GM18909 (cell line): ENCODE results near the gene GPR143.
"Not testable (repeated sequence)": the region's sequence is repeated elsewhere in the genome, so short reads cannot be mapped to it uniquely, and the experiment has no call there.

ENCODE experiments used
- ATAC-seq: cut with Tn5 transposase; IDR thresholded peaks from one replicate; pipeline ENCODE4 v1.9.1; 2021; ENCODE audit warnings: mild to moderate bottlenecking; ENCODE audit not compliant: unreplicated experiment, poor library complexity

GPR143 gene

DNA sequence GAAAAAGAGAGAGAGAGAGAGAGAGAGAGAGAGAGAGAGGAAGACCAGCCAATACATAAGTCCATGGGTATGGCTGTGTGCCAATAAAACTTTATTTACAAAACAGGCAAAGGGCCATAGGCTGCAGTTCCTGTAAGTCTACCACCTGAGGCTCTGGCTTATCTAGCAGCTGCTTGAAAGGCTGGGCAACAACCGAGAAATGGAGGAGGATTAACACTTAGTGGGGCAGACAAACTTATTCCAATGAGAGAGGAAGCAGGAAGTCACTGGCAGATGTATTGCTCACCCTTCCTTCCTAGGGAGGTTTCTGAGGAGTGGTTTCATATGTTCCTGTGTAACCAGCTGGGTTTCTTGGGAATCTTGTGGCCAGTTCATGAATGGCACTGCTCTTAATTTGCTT lies 4.7 kb upstream of the GPR143 start:
- no peak for ATAC-seq

- not testable (repeated sequence) for ATAC-seq
These were observed 2.7 kb upstream of the GPR143 start for GRCh38 chrX:9768321-9768839.

- no peak for ATAC-seq
These were observed 1.7 kb upstream of the GPR143 start for GRCh38 chrX:9767375-9767774.

GRCh38 chrX:9765072-9765736 lies 443 bp downstream of the GPR143 start:
- ATAC-seq: no peak

DNA sequence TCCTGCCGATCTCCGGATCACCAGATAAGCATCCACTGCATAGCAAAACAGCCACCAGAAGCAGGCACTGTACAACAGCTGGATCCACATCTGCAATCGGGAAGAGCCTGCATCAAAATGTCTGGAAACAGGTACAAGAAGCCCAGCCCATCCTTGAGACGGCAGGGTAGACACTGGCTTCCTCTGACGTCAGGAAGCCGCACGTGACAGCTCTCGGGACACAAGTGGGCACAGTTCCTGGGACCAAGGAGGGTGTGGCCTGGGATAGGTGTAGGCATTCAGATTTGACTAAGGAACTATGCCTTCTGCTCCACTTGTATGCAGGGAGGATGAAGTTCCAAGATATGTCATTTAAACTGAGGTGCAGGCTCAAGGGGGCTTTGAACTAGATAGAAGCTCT lies 6.3 kb downstream of the GPR143 start:
- no peak for ATAC-seq

DNA sequence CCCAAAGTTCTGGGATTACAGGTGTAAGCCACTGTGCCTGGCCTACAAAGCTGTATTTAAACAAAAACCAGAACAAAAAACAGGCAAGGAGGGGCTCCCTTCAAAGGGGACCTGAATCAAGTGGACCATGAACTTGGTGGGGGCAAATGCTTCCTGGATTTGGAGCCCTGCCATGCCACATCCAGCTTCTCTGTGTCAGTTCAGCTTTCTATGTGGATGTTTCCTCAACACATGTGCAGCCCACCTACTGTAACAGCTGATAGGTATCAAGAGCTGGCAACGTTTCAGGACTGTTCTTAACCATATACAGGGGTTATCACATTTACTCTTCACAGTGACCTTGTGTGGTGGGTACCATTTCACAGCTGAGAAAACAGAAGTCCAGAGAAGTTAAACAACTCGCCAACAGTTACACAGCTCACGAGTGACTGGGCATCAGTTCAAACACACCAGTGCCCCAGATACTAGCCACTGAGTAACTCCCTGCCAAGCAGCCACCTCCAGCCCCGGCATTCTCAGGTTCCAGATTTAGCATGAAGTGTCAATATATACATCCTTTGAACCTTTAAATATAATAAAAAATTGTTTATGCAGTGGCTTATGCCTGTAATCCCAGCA lies 7.5 kb downstream of the GPR143 start:
- ATAC-seq: no peak

GRCh38 chrX:9757366-9757765 lies 8.3 kb downstream of the GPR143 start:
- no peak for ATAC-seq

DNA sequence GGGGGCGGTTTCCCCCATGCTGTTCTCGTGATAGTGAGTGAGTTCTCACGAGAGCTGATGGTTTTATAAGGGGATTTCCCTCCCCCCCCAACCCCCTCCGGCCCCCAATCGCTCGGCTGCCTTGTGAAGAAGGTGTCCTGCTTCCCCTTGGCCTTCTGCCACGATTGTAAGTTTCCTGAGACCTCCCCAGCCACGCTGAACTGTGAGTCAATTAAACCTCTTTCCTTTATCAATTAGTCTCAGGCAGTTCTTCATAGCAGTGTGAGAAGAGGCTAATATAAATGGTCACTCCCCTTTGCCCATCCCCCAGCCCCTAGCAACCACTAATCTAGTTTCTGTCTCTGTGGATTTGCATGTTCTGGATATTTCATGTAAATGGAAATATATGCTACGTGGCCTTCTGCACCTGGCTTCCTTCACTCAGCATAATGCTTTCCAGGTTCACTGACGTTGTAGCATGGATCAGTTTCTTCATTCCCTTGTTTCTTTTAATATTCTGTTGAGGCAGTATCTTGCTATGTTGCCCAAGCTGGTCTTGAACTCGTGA lies 16.4 kb downstream of the GPR143 start:
- ATAC-seq: no peak

GRCh38 chrX:9747644-9748043 lies 18.0 kb downstream of the GPR143 start:
- ATAC-seq: no peak

- ATAC-seq: no peak
These were observed 19.3 kb downstream of the GPR143 start for GRCh38 chrX:9746148-9746888.

DNA sequence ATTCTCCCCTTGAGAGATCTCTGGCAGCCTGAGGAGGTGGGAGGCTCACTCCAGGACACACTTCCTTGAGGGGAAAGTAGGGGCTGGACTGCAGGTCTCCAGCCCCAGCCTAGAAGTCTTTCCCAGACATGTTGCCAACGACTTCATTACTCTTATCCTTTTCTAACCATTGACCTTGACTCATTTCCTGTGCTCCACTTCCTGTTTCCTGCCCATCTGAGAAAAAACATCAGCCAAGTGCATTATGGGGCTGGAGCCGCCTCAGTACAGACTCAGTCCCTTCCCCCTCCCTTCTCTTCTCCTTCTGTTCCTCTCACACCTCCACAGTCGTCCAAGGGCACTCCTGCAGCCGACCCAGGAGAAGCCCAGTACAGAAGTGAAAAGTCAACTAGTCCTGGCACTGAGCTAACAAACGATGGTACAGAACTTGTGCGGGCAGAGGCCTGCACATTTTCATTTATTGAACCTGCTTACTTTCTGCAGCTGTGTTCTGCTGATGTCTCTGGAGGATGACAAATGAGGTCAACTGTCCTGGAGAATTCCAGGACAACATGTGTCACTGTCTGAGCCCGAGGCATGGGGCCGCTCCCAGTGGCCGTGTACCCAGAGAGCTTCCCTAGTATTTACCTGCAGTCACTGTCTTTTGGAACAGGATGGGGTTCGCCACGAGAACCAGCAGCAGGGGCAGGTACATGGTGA lies 20.1 kb downstream of the GPR143 start:
- ATAC-seq: no peak

DNA sequence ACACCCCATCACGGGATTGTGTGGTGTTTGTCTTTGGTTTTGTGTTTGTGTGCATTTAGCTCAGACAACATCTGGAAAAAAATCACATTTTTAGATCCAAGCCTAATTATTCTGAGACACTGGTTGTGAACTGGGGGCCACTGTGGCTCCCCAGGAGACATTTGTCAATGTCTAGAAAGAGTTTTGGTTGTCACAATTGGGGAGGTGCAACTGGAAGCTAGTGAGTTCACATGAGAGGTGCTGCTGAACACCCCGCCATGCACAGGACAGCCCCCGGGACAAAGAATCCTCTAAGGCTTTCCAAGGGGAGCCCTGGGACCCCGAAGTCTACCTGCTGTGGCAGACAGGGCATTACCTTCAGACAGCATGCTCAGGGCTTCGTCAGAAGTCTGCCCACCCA lies 26.5 kb downstream of the GPR143 start:
- no peak for ATAC-seq

DNA sequence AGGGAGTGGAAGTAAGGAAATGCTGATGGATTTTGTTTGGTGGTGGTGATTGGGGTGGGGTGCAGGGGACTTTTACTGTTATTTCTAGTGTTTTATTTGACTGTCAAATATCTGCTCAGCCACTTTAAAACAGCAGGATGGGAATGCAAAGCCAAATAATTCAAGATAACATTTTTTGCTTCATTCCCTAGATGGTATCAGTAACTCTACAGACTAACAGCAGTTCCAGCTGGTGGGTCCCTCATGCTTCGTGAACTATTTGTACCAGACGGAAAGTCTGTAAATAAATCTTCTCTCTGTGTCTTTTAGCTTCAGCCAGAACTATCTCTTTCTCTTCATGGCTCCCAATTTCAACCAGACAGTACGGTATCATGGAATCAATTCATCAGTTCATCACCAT lies 27.5 kb downstream of the GPR143 start:
- ATAC-seq: no peak

GRCh38 chrX:9737363-9737762 lies 28.3 kb downstream of the GPR143 start:
- no peak for ATAC-seq

GRCh38 chrX:9730752-9731151 lies 34.9 kb downstream of the GPR143 start:
- ATAC-seq: no peak

- ATAC-seq: no peak
These were observed 35.6 kb downstream of the GPR143 start for GRCh38 chrX:9730078-9730477.

GRCh38 chrX:9729171-9729885 lies 36.3 kb downstream of the GPR143 start:
- no peak for ATAC-seq

GRCh38 chrX:9728261-9728660 lies 37.4 kb downstream of the GPR143 start:
- ATAC-seq: no peak

GRCh38 chrX:9724711-9725110 lies 40.9 kb downstream of the GPR143 start:
- no peak for ATAC-seq

DNA sequence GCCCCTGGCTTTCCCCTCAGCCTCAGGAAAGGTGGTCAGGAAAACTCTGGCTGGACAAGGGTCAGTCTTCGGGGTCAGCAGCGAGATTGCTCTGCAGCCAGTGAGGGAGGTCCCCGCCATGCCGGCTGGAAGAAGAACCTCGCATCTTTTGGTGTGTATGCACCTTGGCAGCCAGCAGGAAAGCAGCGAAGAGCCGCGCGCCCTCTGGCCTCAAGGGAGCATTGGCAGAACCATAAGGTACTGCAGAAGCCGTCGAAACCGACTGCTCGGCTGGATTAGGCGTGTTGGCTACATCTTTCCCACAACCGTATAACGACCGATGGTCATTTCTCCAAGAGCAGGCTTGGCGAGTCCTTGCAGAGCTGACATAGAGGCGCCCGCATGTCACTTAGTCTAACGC lies 48.3 kb downstream of the GPR143 start:
- no peak for ATAC-seq
